IMR-90 (cell line): ENCODE data around the gene ZNF544. TPM values are rescaled to one million over a fixed set of nuclear protein-coding genes. Genes with fewer than 3 reads are reported as not detected.

Experiments used
- ATAC-seq: fragments of 200-7000 bp; cut with Tn5 transposase; 2 replicates; pipeline ENCODE4 v1.9.1; 2020; ENCODE audit warnings: low read depth, mild to moderate bottlenecking, moderate library complexity
- BruUV-seq: library from RNA; stranded (reverse); fragments of 400-500 nt; replicated peaks from 2 replicates; lab custom pipeline; 2021; lab: Mats Ljungman, UMichigan
- CTCF ChIA-PET: fragments of 300-600 bp; formaldehyde crosslinking; extraction: SDS; loops from one replicate; lab custom pipeline; 2021; ENCODE audit warnings: antibody characterized with exemption; lab: Yijun Ruan, JAX
- POLR2A ChIA-PET: fragments of 300-600 bp; sonication (Branson Sonifier 250); formaldehyde crosslinking; loops from one replicate; lab custom pipeline; 2022; ENCODE audit warnings: antibody characterized with exemption; ENCODE audit not compliant: unreplicated experiment; lab: Charles Lee
- DNase-seq: peaks from one replicate; pipeline ENCODE4 v3.0.0; 2013
- H2AFZ ChIP-seq: replicated peaks from 2 replicates; pipeline ENCODE3; 2013; ENCODE audit warnings: low read length, mild to moderate bottlenecking; ENCODE audit not compliant: poor library complexity
- H2AK5ac ChIP-seq: 2 replicates; pipeline ENCODE4 v1.6.1; 2013; ENCODE audit warnings: low read depth, low read length, inconsistent platforms
- H2AK9ac ChIP-seq: replicated peaks from 2 replicates; pipeline ENCODE3; 2013; ENCODE audit warnings: mild to moderate bottlenecking, low read depth, low read length, moderate library complexity; ENCODE audit not compliant: poor library complexity
- H2BK120ac ChIP-seq: 2 replicates; pipeline ENCODE4 v1.6.1; 2013; ENCODE audit warnings: low read depth, low read length, inconsistent platforms
- H2BK15ac ChIP-seq: 3 replicates; pipeline ENCODE4 v1.6.1; 2013; ENCODE audit warnings: low read depth, low read length, inconsistent platforms
- H2BK20ac ChIP-seq: 2 replicates; pipeline ENCODE4 v1.6.1; 2013; ENCODE audit warnings: low read depth, mild to moderate bottlenecking, inconsistent platforms, low read length, moderate library complexity
- H2BK5ac ChIP-seq: 2 replicates; pipeline ENCODE4 v1.6.1; 2013; ENCODE audit warnings: mild to moderate bottlenecking, low read depth, low read length, inconsistent platforms; ENCODE audit not compliant: poor library complexity, severe bottlenecking
- H3K14ac ChIP-seq: replicated peaks from 2 replicates; pipeline ENCODE4 v1.6.1; 2013; ENCODE audit warnings: low read depth, low read length, inconsistent platforms
- H3K18ac ChIP-seq: 2 replicates; pipeline ENCODE4 v1.6.1; 2013; ENCODE audit warnings: low read depth, low read length, control low read depth
- H3K23ac ChIP-seq: 2 replicates; pipeline ENCODE4 v1.6.1; 2013; ENCODE audit warnings: low read depth, low read length, inconsistent platforms
- H3K27ac ChIP-seq: 2 replicates; pipeline ENCODE4 v1.5.1; 2013; ENCODE audit warnings: mild to moderate bottlenecking, control low read depth, low read length; ENCODE audit not compliant: insufficient read depth
- H3K27me3 ChIP-seq: 2 replicates; pipeline ENCODE4 v1.6.1; 2013; ENCODE audit warnings: low read length; ENCODE audit not compliant: control insufficient read depth, insufficient read depth
- H3K36me3 ChIP-seq: 2 replicates; pipeline ENCODE4 v1.6.1; 2013; ENCODE audit warnings: low read length, mixed read lengths; ENCODE audit not compliant: control insufficient read depth, insufficient read depth
- H3K4ac ChIP-seq: 2 replicates; pipeline ENCODE4 v1.6.1; 2013; ENCODE audit warnings: low read depth, low read length, inconsistent platforms
- H3K4me1 ChIP-seq: 2 replicates; pipeline ENCODE4 v1.6.1; 2013; ENCODE audit warnings: low read length, mixed read lengths; ENCODE audit not compliant: control insufficient read depth, insufficient read depth
- H3K4me2 ChIP-seq: 2 replicates; pipeline ENCODE4 v1.6.1; 2013; ENCODE audit warnings: low read depth, mild to moderate bottlenecking, control low read depth, low read length, moderate library complexity
- H3K4me3 ChIP-seq: 2 replicates; pipeline ENCODE4 v1.5.1; 2013; ENCODE audit warnings: low read depth, mild to moderate bottlenecking, control low read depth, low read length, moderate library complexity; ENCODE audit not compliant: insufficient read depth
- H3K56ac ChIP-seq: 2 replicates; pipeline ENCODE4 v1.6.1; 2013; ENCODE audit warnings: low read length, inconsistent platforms; ENCODE audit not compliant: insufficient read depth; ENCODE audit errors: extremely low read depth
- H3K79me1 ChIP-seq, 2 experiments: 2 replicates each; pipeline ENCODE4 v1.6.1; 2013; ENCODE audit warnings: low read length in 2 of 2, inconsistent platforms in 1 of 2, low read depth in 1 of 2
- H3K9ac ChIP-seq: 2 replicates; pipeline ENCODE4 v1.6.1; 2013; ENCODE audit warnings: low read depth, low read length, control low read depth
- H3K9me1 ChIP-seq: 2 replicates; pipeline ENCODE4 v1.6.1; 2013; ENCODE audit warnings: low read length, inconsistent platforms; ENCODE audit not compliant: insufficient read depth
- H3K9me3 ChIP-seq: 2 replicates; pipeline ENCODE4 v1.6.1; 2013; ENCODE audit warnings: low read length; ENCODE audit not compliant: control insufficient read depth, insufficient read depth
- H4K20me1 ChIP-seq: 2 replicates; pipeline ENCODE4 v1.6.1; 2013; ENCODE audit warnings: low read length, inconsistent platforms; ENCODE audit not compliant: insufficient read depth
- H4K5ac ChIP-seq: 2 replicates; pipeline ENCODE4 v1.6.1; 2013; ENCODE audit warnings: mild to moderate bottlenecking, low read depth, low read length, control low read depth
- H4K8ac ChIP-seq, 2 experiments: 2 replicates each; pipeline ENCODE4 v1.6.1; 2013; ENCODE audit warnings: low read depth in 2 of 2, low read length in 2 of 2, control low read depth in 1 of 2, inconsistent platforms in 1 of 2
- H4K91ac ChIP-seq: 2 replicates; pipeline ENCODE4 v1.6.1; 2013; ENCODE audit warnings: low read depth, low read length, inconsistent platforms; ENCODE audit not compliant: insufficient read depth
- BHLHE40 ChIP-seq: fragments of 150-350 bp; IDR thresholded peaks from 2 replicates; pipeline ENCODE4 v1.6.1; 2016; ENCODE audit warnings: mild to moderate bottlenecking, low read depth, low read length
- CHD1 ChIP-seq: IDR thresholded peaks from 2 replicates; pipeline ENCODE4 v1.6.1; 2012; ENCODE audit warnings: low read depth, low read length, improper control_type of control experiment
- FOS ChIP-seq: fragments of 150-350 bp; IDR thresholded peaks from 2 replicates; pipeline ENCODE4 v1.6.1; 2016; ENCODE audit warnings: low read depth, low read length
- MAFK ChIP-seq: IDR thresholded peaks from 2 replicates; pipeline ENCODE4 v1.6.1; 2012; ENCODE audit warnings: low read depth, low read length, improper control_type of control experiment
- MAZ ChIP-seq: IDR thresholded peaks from 2 replicates; pipeline ENCODE4 v1.6.1; 2012; ENCODE audit warnings: low read depth, mild to moderate bottlenecking, low read length, improper control_type of control experiment, moderate library complexity, borderline replicate concordance
- MXI1 ChIP-seq: IDR thresholded peaks from 2 replicates; pipeline ENCODE4 v1.6.1; 2012; ENCODE audit warnings: low read depth, mild to moderate bottlenecking, low read length, moderate library complexity, borderline replicate concordance
- NFE2L2 ChIP-seq: fragments of 150-350 bp; IDR thresholded peaks from 2 replicates; pipeline ENCODE4 v1.6.1; 2016; ENCODE audit warnings: low read depth, mild to moderate bottlenecking, low read length
- POLR2A ChIP-seq: IDR thresholded peaks from 2 replicates; pipeline ENCODE4 v1.6.1; 2012; ENCODE audit warnings: mild to moderate bottlenecking, low read depth, low read length
- RAD21 ChIP-seq: IDR thresholded peaks from 2 replicates; pipeline ENCODE4 v1.6.1; 2012; ENCODE audit warnings: low read length, improper control_type of control experiment
- RCOR1 ChIP-seq: IDR thresholded peaks from 2 replicates; pipeline ENCODE4 v1.6.1; 2012; ENCODE audit warnings: mild to moderate bottlenecking, low read length, improper control_type of control experiment; ENCODE audit not compliant: insufficient replicate concordance
- RFX5 ChIP-seq: IDR thresholded peaks from 2 replicates; pipeline ENCODE4 v1.8.0; 2012; ENCODE audit warnings: low read depth, mild to moderate bottlenecking, low read length, moderate library complexity
- SMC3 ChIP-seq: fragments of 150-350 bp; IDR thresholded peaks from 2 replicates; pipeline ENCODE4 v1.6.1; 2016; ENCODE audit warnings: low read depth, mild to moderate bottlenecking, antibody characterized with exemption, low read length, moderate library complexity
- WGBS, 2 experiments: methylation state at CpG; one replicate each; pipeline versions ENCODE4 v1.1.5 to v1.1.7; 2013; ENCODE audit warnings: missing lambda C conversion rate in 2 of 2; ENCODE audit not compliant: insufficient read length in 1 of 2; ENCODE audit errors: extremely low coverage in 2 of 2; 5-methylcytosine and 5-hydroxymethylcytosine counted together
- dilution Hi-C: fragments of 300-500 bp; cut with HindIII; formaldehyde crosslinking; loops from one replicate; pipeline ENCODE4 v1.14.3; 2018; ENCODE audit warnings: low sequenced_read_pairs; ENCODE audit not compliant: unreplicated experiment
- in situ Hi-C: fragments of 300-500 bp; cut with MboI; formaldehyde crosslinking; loops from 3 replicates; pipeline ENCODE4 v1.14.3; 2019; ENCODE audit warnings: low sequenced_read_pairs, inconsistent platforms, mixed read lengths
- intact Hi-C: fragments of 100-400 bp; cut with micrococcal nuclease; formaldehyde crosslinking; loops from 2 replicates; pipeline ENCODE4 v1.10.0; 2022
- polyA plus RNA-seq, 3 experiments: library from polyadenylated mRNA; depleted of rRNA; stranded (reverse); fragments of >200 nt; gene quantifications; 2 replicates each; pipeline ENCODE4 v1.2.3, GENCODE V29; 2012; ENCODE audit warnings: low replicate concordance in 1 of 3
- total RNA-seq: library from RNA; depleted of rRNA; stranded (reverse); fragments of >200 nt; gene quantifications from 2 replicates; pipeline ENCODE4 v1.2.3, GENCODE V29; 2012
- TF ChIP-seq, protein P1 (sequence below): fragments of 150-350 bp; IDR thresholded peaks from 2 replicates; pipeline ENCODE4 v1.6.1; 2017; ENCODE audit warnings: mild to moderate bottlenecking, antibody characterized with exemption, low read length, low read depth
- TF ChIP-seq, protein P2 (sequence below): conservative IDR thresholded peaks from 2 replicates; pipeline ENCODE4 v1.5.1; 2012; ENCODE audit warnings: mild to moderate bottlenecking, low read depth, low read length, improper control_type of control experiment
- TF ChIP-seq, protein P3 (sequence below): fragments of 150-350 bp; IDR thresholded peaks from 2 replicates; pipeline ENCODE4 v1.6.1; 2016; ENCODE audit warnings: low read depth, mild to moderate bottlenecking, low read length, moderate library complexity, borderline replicate concordance

ZNF544 gene
- total and polyA plus RNA-seq, 2 of the 4 experiments (the other 2 are of a cell fraction), result 19.3 to 45.9 TPM

- Histone ChIP-seq H3K56ac (no peak overlapping the region), H4K91ac (no peak overlapping the region), H3K9me3 (peaks cover 58% of the 10 kb centered on the region), H2BK20ac (no peak overlapping the region), H3K4ac (no peak overlapping the region), H3K9ac (no peak overlapping the region), H4K8ac (no peak overlapping the region), H2AK9ac (no peak overlapping the region), H3K79me1 (peaks cover 23 to 28% of the 10 kb centered on the region in 2 experiments), H2AK5ac (no peak overlapping the region), H3K36me3 (peaks cover 70% of the 10 kb centered on the region), H4K5ac (no peak overlapping the region), H2AFZ (no peak overlapping the region), H4K20me1 (0 out of 2 replicates have a peak, but pooled peaks cover 1% of the 10 kb centered on the region), H3K4me3 (no peak overlapping the region), H3K18ac (no peak overlapping the region), H2BK15ac (no peak overlapping the region), H2BK5ac (no peak overlapping the region), H3K14ac (no peak overlapping the region), H3K4me1 (no peaks in the 10 kb centered on the region), H3K27ac (no peak overlapping the region), H3K4me2 (no peak overlapping the region), H3K23ac (no peak overlapping the region), H3K27me3 (no peaks in the 10 kb centered on the region), H3K9me1 (no peaks in the 10 kb centered on the region), H2BK120ac (no peak overlapping the region)
- WGBS, 2 experiments, result 99% methylated on average over 12 of the region's 22 CpGs; no CpG with 5 or more reads in 1 of the 2 experiments
- DNase-seq (no peak), ATAC-seq (no peak)
- intact Hi-C loops, result no loop called here
- ChIA-PET POLR2A (no interaction called here), CTCF (no interaction called here)
- in situ Hi-C loops, result no loop called here
- TF ChIP-seq SMC3, result no peak
- TF ChIP-seq RCOR1, result no peak
- no peak for TF ChIP-seq RFX5
- TF ChIP-seq CHD1, result no peak
- TF ChIP-seq POLR2A, result no peak
- TF ChIP-seq BHLHE40, result no peak
- TF ChIP-seq, protein P1, sequence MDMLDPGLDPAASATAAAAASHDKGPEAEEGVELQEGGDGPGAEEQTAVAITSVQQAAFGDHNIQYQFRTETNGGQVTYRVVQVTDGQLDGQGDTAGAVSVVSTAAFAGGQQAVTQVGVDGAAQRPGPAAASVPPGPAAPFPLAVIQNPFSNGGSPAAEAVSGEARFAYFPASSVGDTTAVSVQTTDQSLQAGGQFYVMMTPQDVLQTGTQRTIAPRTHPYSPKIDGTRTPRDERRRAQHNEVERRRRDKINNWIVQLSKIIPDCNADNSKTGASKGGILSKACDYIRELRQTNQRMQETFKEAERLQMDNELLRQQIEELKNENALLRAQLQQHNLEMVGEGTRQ, result no peak
- no peak for TF ChIP-seq NFE2L2
- TF ChIP-seq MAFK, result no peak
- TF ChIP-seq MAZ, result no peak
- TF ChIP-seq, protein P2, sequence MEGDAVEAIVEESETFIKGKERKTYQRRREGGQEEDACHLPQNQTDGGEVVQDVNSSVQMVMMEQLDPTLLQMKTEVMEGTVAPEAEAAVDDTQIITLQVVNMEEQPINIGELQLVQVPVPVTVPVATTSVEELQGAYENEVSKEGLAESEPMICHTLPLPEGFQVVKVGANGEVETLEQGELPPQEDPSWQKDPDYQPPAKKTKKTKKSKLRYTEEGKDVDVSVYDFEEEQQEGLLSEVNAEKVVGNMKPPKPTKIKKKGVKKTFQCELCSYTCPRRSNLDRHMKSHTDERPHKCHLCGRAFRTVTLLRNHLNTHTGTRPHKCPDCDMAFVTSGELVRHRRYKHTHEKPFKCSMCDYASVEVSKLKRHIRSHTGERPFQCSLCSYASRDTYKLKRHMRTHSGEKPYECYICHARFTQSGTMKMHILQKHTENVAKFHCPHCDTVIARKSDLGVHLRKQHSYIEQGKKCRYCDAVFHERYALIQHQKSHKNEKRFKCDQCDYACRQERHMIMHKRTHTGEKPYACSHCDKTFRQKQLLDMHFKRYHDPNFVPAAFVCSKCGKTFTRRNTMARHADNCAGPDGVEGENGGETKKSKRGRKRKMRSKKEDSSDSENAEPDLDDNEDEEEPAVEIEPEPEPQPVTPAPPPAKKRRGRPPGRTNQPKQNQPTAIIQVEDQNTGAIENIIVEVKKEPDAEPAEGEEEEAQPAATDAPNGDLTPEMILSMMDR, result no peak
- no peak for TF ChIP-seq MXI1
- TF ChIP-seq, protein P3, sequence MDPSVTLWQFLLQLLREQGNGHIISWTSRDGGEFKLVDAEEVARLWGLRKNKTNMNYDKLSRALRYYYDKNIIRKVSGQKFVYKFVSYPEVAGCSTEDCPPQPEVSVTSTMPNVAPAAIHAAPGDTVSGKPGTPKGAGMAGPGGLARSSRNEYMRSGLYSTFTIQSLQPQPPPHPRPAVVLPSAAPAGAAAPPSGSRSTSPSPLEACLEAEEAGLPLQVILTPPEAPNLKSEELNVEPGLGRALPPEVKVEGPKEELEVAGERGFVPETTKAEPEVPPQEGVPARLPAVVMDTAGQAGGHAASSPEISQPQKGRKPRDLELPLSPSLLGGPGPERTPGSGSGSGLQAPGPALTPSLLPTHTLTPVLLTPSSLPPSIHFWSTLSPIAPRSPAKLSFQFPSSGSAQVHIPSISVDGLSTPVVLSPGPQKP, result no peak
- TF ChIP-seq FOS, result no peak
- TF ChIP-seq RAD21, result no peak
- dilution Hi-C loops, result no loop called here
- BruUV-seq, result no TSS peak
These were observed 66.1 kb downstream of the ZNF544 start for GRCh38 chr19:58294743-58295374.
